ENCODE results near the gene MACROD2. TPM values are rescaled to one million over a fixed set of nuclear protein-coding genes. Genes with fewer than 3 reads are reported as not detected.

Gene MACROD2
- total and polyA plus RNA-seq, 4 donors, result 0.66 to 10.5 (median 3.3) TPM

- no peaks in the 10 kb centered on the region for H3K27me3 ChIP-seq (ENCODE audit: control insufficient read depth in 4 of 4, insufficient read depth in 4 of 4, low read length in 3 of 4)
- TF ChIP-seq FOXA1 (IDR thresholded peaks at IDR 0.05) (no peak), SP1 (IDR thresholded peaks at IDR 0.05) (no peak), ZBTB33 (IDR thresholded peaks at IDR 0.05) (no peak), JUND (IDR thresholded peaks at IDR 0.05) (no peak), HNF4G (IDR thresholded peaks at IDR 0.05) (no peak), ATF3 (IDR thresholded peaks at IDR 0.05) (no peak), FOXA2 (IDR thresholded peaks at IDR 0.05) (no peak)
- TF ChIP-seq, protein P1, sequence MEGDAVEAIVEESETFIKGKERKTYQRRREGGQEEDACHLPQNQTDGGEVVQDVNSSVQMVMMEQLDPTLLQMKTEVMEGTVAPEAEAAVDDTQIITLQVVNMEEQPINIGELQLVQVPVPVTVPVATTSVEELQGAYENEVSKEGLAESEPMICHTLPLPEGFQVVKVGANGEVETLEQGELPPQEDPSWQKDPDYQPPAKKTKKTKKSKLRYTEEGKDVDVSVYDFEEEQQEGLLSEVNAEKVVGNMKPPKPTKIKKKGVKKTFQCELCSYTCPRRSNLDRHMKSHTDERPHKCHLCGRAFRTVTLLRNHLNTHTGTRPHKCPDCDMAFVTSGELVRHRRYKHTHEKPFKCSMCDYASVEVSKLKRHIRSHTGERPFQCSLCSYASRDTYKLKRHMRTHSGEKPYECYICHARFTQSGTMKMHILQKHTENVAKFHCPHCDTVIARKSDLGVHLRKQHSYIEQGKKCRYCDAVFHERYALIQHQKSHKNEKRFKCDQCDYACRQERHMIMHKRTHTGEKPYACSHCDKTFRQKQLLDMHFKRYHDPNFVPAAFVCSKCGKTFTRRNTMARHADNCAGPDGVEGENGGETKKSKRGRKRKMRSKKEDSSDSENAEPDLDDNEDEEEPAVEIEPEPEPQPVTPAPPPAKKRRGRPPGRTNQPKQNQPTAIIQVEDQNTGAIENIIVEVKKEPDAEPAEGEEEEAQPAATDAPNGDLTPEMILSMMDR (IDR thresholded peaks at IDR 0.05; ENCODE audit: low read depth, low read length, missing input control), result no peak
- 91% methylated on average over 1 of the region's 1 CpG for WGBS
- H3K36me3 ChIP-seq (ENCODE audit: control insufficient read depth in 4 of 4, insufficient read depth in 3 of 4, low read depth in 1 of 4, low read length in 3 of 4), result no peaks in the 10 kb centered on the region
- H3K9me3 ChIP-seq (ENCODE audit: control insufficient read depth in 4 of 4, low read length in 3 of 4), result no peaks in the 10 kb centered on the region
- no peak overlapping the region for H3K27ac ChIP-seq (ENCODE audit: low read depth in 1 of 2, low read length in 2 of 2)
- no peaks in the 10 kb centered on the region for H3K4me1 ChIP-seq (ENCODE audit: control insufficient read depth in 4 of 4, insufficient read depth in 4 of 4, low read length in 3 of 4)
- H3K4me3 ChIP-seq (ENCODE audit: low read depth in 1 of 3, low read length in 3 of 3), result no peak overlapping the region
- no peak overlapping the region for H3K9ac ChIP-seq (ENCODE audit: low read depth in 1 of 2, low read length in 2 of 2)
- DNase-seq (ENCODE audit: low spot score), result no peak
These were observed 1117.9 kb downstream of the MACROD2 start for GRCh38 chr20:15113144-15113773.

GRCh38 chr20:15119852-15120487, 1124.7 kb downstream of the MACROD2 start:
- TF ChIP-seq HNF4G (IDR thresholded peaks at IDR 0.05), result no peak
- TF ChIP-seq HNF4A (conservative IDR thresholded peaks at IDR 0.05), result no peak
- no peak for TF ChIP-seq YY1 (IDR thresholded peaks at IDR 0.05)
- TF ChIP-seq TAF1 (conservative IDR thresholded peaks at IDR 0.05), result no peak
- TF ChIP-seq ATF3 (IDR thresholded peaks at IDR 0.05), result no peak
- Histone ChIP-seq H3K9ac (ENCODE audit: low read depth in 1 of 2, low read length in 2 of 2) (no peak overlapping the region), H3K4me1 (ENCODE audit: control insufficient read depth in 4 of 4, insufficient read depth in 4 of 4, low read length in 3 of 4) (no peaks in the 10 kb centered on the region), H3K27me3 (ENCODE audit: control insufficient read depth in 4 of 4, insufficient read depth in 4 of 4, low read length in 3 of 4) (no peaks in the 10 kb centered on the region), H3K9me3 (ENCODE audit: control insufficient read depth in 4 of 4, low read length in 3 of 4) (no peaks in the 10 kb centered on the region), H3K4me3 (ENCODE audit: low read depth in 1 of 3, low read length in 3 of 3) (no peak overlapping the region), H3K36me3 (ENCODE audit: control insufficient read depth in 4 of 4, insufficient read depth in 3 of 4, low read depth in 1 of 4, low read length in 3 of 4) (no peaks in the 10 kb centered on the region), H3K27ac (ENCODE audit: low read depth in 1 of 2, low read length in 2 of 2) (no peak overlapping the region)
- 82% methylated on average over 4 of the region's 4 CpGs for WGBS
- no peak for DNase-seq (ENCODE audit: low spot score)

DNA sequence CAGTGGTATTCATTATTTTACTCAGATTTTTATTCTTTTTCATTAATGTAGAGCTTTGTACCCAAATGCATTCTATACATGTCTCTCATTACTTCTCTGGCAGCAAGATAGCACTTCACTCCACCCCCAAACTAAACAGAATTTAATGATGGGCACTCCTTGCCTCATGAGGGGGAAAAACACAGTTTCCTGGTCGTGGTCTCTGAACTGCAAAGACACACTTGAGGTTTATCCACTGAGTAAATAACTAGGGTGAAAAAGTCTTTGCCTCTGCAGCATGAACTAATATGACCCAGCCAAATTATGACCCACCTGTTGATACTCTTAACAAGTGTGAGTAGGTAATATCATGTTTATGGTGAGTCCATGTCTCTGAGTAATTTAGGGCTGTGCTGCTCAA, 1127.3 kb downstream of the MACROD2 start:
- H3K27me3 ChIP-seq (ENCODE audit: control insufficient read depth in 4 of 4, insufficient read depth in 4 of 4, low read length in 3 of 4), result no peaks in the 10 kb centered on the region
- H3K4me1 ChIP-seq (ENCODE audit: control insufficient read depth in 4 of 4, insufficient read depth in 4 of 4, low read length in 3 of 4), result no peaks in the 10 kb centered on the region
- no peaks in the 10 kb centered on the region for H3K9me3 ChIP-seq (ENCODE audit: control insufficient read depth in 4 of 4, low read length in 3 of 4)
- WGBS, result 60% methylated on average over 1 of the region's 1 CpG
- H3K27ac ChIP-seq (ENCODE audit: low read depth in 1 of 2, low read length in 2 of 2), result no peak overlapping the region
- no peak overlapping the region for H3K4me3 ChIP-seq (ENCODE audit: low read depth in 1 of 3, low read length in 3 of 3)
- no peaks in the 10 kb centered on the region for H3K36me3 ChIP-seq (ENCODE audit: control insufficient read depth in 4 of 4, insufficient read depth in 3 of 4, low read depth in 1 of 4, low read length in 3 of 4)
- no peak overlapping the region for H3K9ac ChIP-seq (ENCODE audit: low read depth in 1 of 2, low read length in 2 of 2)
- DNase-seq (ENCODE audit: low spot score), result no peak
- TF ChIP-seq JUND (IDR thresholded peaks at IDR 0.05), result no peak

Measured in liver (tissue), 9 donors.